ENCODE data around the gene EDARADD. TPM values are rescaled to one million over a fixed set of nuclear protein-coding genes. Genes with fewer than 3 reads are reported as not detected.

Gene EDARADD
- total RNA-seq, 1 donor from 2014 or later, result 2.6 TPM

GRCh38 chr1:236388332-236388731 lies 5.8 kb upstream of the EDARADD start:
- DNase-seq (ENCODE audit: low read depth) (no peak), FAIRE-seq (no peak)
- no peak overlapping the region for H3K4me3 ChIP-seq (ENCODE audit: low read depth, low read length)

DNA sequence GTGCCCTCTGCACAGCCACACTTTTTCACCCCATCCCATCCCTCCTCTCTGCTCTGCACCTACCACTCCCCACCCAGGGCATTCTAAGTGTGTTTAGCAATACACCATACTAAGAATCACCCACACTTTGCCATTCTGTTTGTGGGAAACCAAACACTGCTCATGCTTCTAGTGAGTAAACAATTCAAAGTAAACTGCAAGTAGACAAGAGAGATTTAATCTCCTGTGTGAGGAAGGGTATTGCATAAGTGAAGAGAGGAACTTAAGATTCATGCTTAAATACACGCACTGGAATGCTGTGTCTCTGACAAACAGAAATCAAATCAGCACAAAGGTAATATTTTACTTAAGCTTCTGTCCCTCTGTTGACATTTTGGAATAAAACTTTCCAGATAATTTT lies 4.8 kb upstream of the EDARADD start:
- Histone ChIP-seq H3K27me3 (ENCODE audit: control insufficient read depth, insufficient read depth, low read length) (no peaks in the 10 kb centered on the region), H3K4me3 (ENCODE audit: low read depth, low read length) (no peak overlapping the region), H3K36me3 (ENCODE audit: control insufficient read depth, insufficient read depth, low read length) (no peaks in the 10 kb centered on the region)
- DNase-seq (ENCODE audit: low read depth) (peak; percentile 29), FAIRE-seq (no peak)
- TF ChIP-seq CTCF (IDR thresholded peaks at IDR 0.05; ENCODE audit: insufficient read depth, low read length, severe bottlenecking), result no peak

More at GRCh38 chr1:236388332-236388731, 5.8 kb upstream of the EDARADD start:
- no peak for TF ChIP-seq CTCF (IDR thresholded peaks at IDR 0.05; ENCODE audit: insufficient read depth, low read length, severe bottlenecking)
- Histone ChIP-seq H3K36me3 (ENCODE audit: control insufficient read depth, insufficient read depth, low read length) (no peaks in the 10 kb centered on the region), H3K27me3 (ENCODE audit: control insufficient read depth, insufficient read depth, low read length) (no peaks in the 10 kb centered on the region)

- no peak for TF ChIP-seq CTCF (IDR thresholded peaks at IDR 0.05; ENCODE audit: insufficient read depth, low read length, severe bottlenecking)
- no peak for DNase-seq (ENCODE audit: low read depth)
- H3K27me3 ChIP-seq (ENCODE audit: control insufficient read depth, insufficient read depth, low read length), result no peaks in the 10 kb centered on the region
- H3K4me3 ChIP-seq (ENCODE audit: low read depth, low read length), result no peak overlapping the region
- H3K36me3 ChIP-seq (ENCODE audit: control insufficient read depth, insufficient read depth, low read length), result no peaks in the 10 kb centered on the region
- FAIRE-seq, result no peak
These were observed 3.1 kb upstream of the EDARADD start for GRCh38 chr1:236391008-236391407.

GRCh38 chr1:236392182-236392581 lies 1.9 kb upstream of the EDARADD start:
- Histone ChIP-seq H3K36me3 (ENCODE audit: control insufficient read depth, insufficient read depth, low read length) (no peaks in the 10 kb centered on the region), H3K4me3 (ENCODE audit: low read depth, low read length) (no peak overlapping the region), H3K27me3 (ENCODE audit: control insufficient read depth, insufficient read depth, low read length) (no peaks in the 10 kb centered on the region)
- FAIRE-seq, result no peak
- no peak for DNase-seq (ENCODE audit: low read depth)
- TF ChIP-seq CTCF (IDR thresholded peaks at IDR 0.05; ENCODE audit: insufficient read depth, low read length, severe bottlenecking), result no peak

GRCh38 chr1:236394879-236395229 lies 768 bp downstream of the EDARADD start:
- peak overlapping the region; percentile 82 for H3K4me3 ChIP-seq (ENCODE audit: low read depth, low read length)
- FAIRE-seq (no peak), DNase-seq (ENCODE audit: low read depth) (peak; percentile 73)
- TF ChIP-seq CTCF (IDR thresholded peaks at IDR 0.05; ENCODE audit: insufficient read depth, low read length, severe bottlenecking), result no peak
- H3K36me3 ChIP-seq (ENCODE audit: control insufficient read depth, insufficient read depth, low read length), result no peaks in the 10 kb centered on the region
- H3K27me3 ChIP-seq (ENCODE audit: control insufficient read depth, insufficient read depth, low read length), result no peaks in the 10 kb centered on the region

DNA sequence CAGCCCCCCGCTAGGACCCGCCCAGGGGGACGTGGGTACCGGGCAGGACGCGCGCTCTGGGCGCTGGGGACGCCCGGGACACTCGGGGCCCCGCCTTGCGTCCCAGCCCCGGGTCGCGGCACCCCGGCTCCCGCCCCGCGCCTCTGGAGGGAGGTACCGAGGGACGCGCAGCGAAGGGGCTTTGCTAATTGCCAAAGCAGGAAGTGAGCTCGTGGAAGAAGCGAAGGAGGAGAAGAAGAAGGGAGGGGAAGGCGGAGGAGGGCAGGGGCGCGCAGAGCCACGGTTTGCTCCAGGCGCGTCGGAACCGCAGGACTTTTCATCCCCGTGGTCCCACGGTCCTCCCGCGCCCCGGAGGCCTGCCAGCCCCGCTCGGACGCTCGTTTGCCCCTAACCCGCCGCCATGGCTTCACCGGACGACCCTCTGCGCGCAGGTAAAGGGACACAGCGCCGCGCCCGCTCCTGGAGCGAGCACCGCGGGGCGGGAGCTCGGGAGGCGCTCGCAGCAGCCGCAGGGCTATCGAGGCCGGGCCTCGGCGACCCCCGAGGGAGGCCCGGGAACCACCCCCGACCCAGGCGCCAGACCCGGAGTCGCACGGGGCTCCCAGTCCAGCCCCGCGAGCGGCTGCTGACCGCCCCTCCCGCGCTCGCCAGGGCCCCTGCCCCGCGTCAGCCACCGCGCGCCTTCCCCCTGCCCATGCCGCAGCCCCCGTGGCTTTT lies 1.3 kb downstream of the EDARADD start:
- Histone ChIP-seq H3K36me3 (ENCODE audit: control insufficient read depth, insufficient read depth, low read length) (no peaks in the 10 kb centered on the region), H3K4me3 (ENCODE audit: low read depth, low read length) (peak overlapping the region; percentile 82), H3K27me3 (ENCODE audit: control insufficient read depth, insufficient read depth, low read length) (no peaks in the 10 kb centered on the region)
- FAIRE-seq, result no peak
- TF ChIP-seq CTCF (IDR thresholded peaks at IDR 0.05; ENCODE audit: insufficient read depth, low read length, severe bottlenecking), result no peak
- peak; percentile 49 for DNase-seq (ENCODE audit: low read depth)
